Ishikawa (cell line): ENCODE results near the gene FNDC5.
A peak's percentile ranks its signal among the peaks of the same experiment; 100 is the strongest.

Source experiments
- CEBPB ChIP-seq: IDR thresholded peaks from 2 replicates; pipeline ENCODE4 v1.6.1; 2012
- CREB1 ChIP-seq: IDR thresholded peaks from 2 replicates; pipeline ENCODE4 v1.6.1; 2012; ENCODE audit warnings: low read depth
- EGR1 ChIP-seq: IDR thresholded peaks from 2 replicates; pipeline ENCODE4 v1.6.1; 2012
- EP300 ChIP-seq: IDR thresholded peaks from 2 replicates; pipeline ENCODE4 v1.6.1; 2012; ENCODE audit warnings: borderline replicate concordance
- FOXM1 ChIP-seq: IDR thresholded peaks from 2 replicates; pipeline ENCODE4 v1.6.1; 2012; ENCODE audit warnings: low read depth, borderline replicate concordance
- MAX ChIP-seq: IDR thresholded peaks from 2 replicates; pipeline ENCODE4 v1.6.1; 2012
- NFIC ChIP-seq: IDR thresholded peaks from 2 replicates; pipeline ENCODE4 v1.6.1; 2012
- RAD21 ChIP-seq: IDR thresholded peaks from 2 replicates; pipeline ENCODE4 v1.6.1; 2012; ENCODE audit warnings: low read depth
- REST ChIP-seq: IDR thresholded peaks from 2 replicates; pipeline ENCODE4 v1.6.1; 2012; ENCODE audit warnings: low read depth, mild to moderate bottlenecking
- TAF1 ChIP-seq: IDR thresholded peaks from 2 replicates; pipeline ENCODE4 v1.6.1; 2012; ENCODE audit warnings: low read depth, mild to moderate bottlenecking
- TCF12 ChIP-seq: IDR thresholded peaks from 2 replicates; pipeline ENCODE4 v1.6.1; 2012; ENCODE audit warnings: low read depth
- TEAD4 ChIP-seq: IDR thresholded peaks from 2 replicates; pipeline ENCODE4 v1.6.1; 2012
- USF1 ChIP-seq: IDR thresholded peaks from 2 replicates; pipeline ENCODE4 v1.6.1; 2012
- YY1 ChIP-seq: IDR thresholded peaks from 2 replicates; pipeline ENCODE4 v1.6.1; 2012; ENCODE audit warnings: low read depth
- ZBTB7A ChIP-seq: IDR thresholded peaks from 2 replicates; pipeline ENCODE4 v1.6.1; 2012; ENCODE audit warnings: low read depth

Gene FNDC5

GRCh38 chr1:32855861-32856617 is 14.7 kb downstream of the FNDC5 start:
- peak; percentile 31; the same call in 1 of the 2 replicates for TF ChIP-seq REST
- no peak for TF ChIP-seq MAX

- TF ChIP-seq TAF1 (no peak), FOXM1 (no peak), MAX (no peak), NFIC (no peak), TEAD4 (no peak), REST (no peak), EP300 (no peak), EGR1 (no peak), CEBPB (no peak), ZBTB7A (no peak), TCF12 (no peak), RAD21 (no peak), USF1 (no peak), CREB1 (no peak), YY1 (no peak)
Measured at GRCh38 chr1:32848354-32849063, 22.2 kb downstream of the FNDC5 start.

GRCh38 chr1:32831878-32832277 is 38.8 kb downstream of the FNDC5 start:
- TF ChIP-seq MAX: no peak
- TF ChIP-seq YY1: no peak
- TF ChIP-seq FOXM1: no peak
- TF ChIP-seq RAD21: no peak
- TF ChIP-seq CREB1: no peak
- TF ChIP-seq EGR1: no peak
- no peak for TF ChIP-seq TAF1
- no peak for TF ChIP-seq USF1
- TF ChIP-seq REST: no peak
- TF ChIP-seq TCF12: no peak
- TF ChIP-seq EP300: no peak
- TF ChIP-seq TEAD4: no peak
- no peak for TF ChIP-seq NFIC
- no peak for TF ChIP-seq CEBPB
- no peak for TF ChIP-seq ZBTB7A

- no peak for TF ChIP-seq TEAD4
- TF ChIP-seq CEBPB: no peak
- TF ChIP-seq MAX: no peak
- no peak for TF ChIP-seq NFIC
- TF ChIP-seq TAF1: no peak
- no peak for TF ChIP-seq ZBTB7A
- no peak for TF ChIP-seq EGR1
- TF ChIP-seq TCF12: no peak
- no peak for TF ChIP-seq FOXM1
- TF ChIP-seq USF1: no peak
- no peak for TF ChIP-seq EP300
Measured at GRCh38 chr1:32830092-32830852, 40.4 kb downstream of the FNDC5 start.
